Esophagus muscularis mucosa (tissue), 4 donors: Measurements from ENCODE around the gene LCTL. TPM values are rescaled to one million over a fixed set of nuclear protein-coding genes. Genes with fewer than 3 reads are reported as not detected.

Experiments used
- DNase-seq: peaks from one replicate; pipeline ENCODE4 v3.0.0-alpha.2; 2017; ENCODE audit errors: extremely low spot score
- H3K27ac ChIP-seq, 4 donors: fragments of 200-600 bp; sonication (generic); replicated peaks in 1 of 4; 1 replicate in 3 of 4; 2 replicates in 1 of 4; pipeline ENCODE4 v1.5.1; 2016 to 2019; ENCODE audit warnings: mild to moderate bottlenecking in 1 of 4
- H3K27me3 ChIP-seq, 4 donors: fragments of 200-600 bp; sonication (generic); one replicate each; pipeline versions ENCODE4 v1.5.1 to v1.6.0; 2016 to 2019
- H3K36me3 ChIP-seq, 4 donors: fragments of 200-600 bp; sonication (generic); one replicate each; pipeline ENCODE4 v1.5.1; 2016 to 2019
- H3K4me1 ChIP-seq, 4 donors: fragments of 200-600 bp; sonication (generic); one replicate each; pipeline ENCODE4 v1.5.1; 2016 to 2019
- H3K4me3 ChIP-seq, 4 donors: fragments of 200-600 bp; sonication (generic); 1 replicate in 2 of 4; 2 replicates in 2 of 4; pipeline ENCODE4 v1.5.1; 2016 to 2019; ENCODE audit warnings: mild to moderate bottlenecking in 4 of 4, moderate library complexity in 1 of 4
- H3K9me3 ChIP-seq, 4 donors: fragments of 200-600 bp; sonication (generic); 1 replicate in 3 of 4; 2 replicates in 1 of 4; pipeline ENCODE4 v1.5.1; 2016 to 2019
- EP300 ChIP-seq: sonication (generic); formaldehyde crosslinking; IDR thresholded peaks from one replicate; pipeline ENCODE4 v1.6.1; 2017; ENCODE audit warnings: antibody characterized with exemption
- POLR2A ChIP-seq: fragments of 450-650 bp; IDR thresholded peaks from one replicate; pipeline ENCODE4 v1.6.1; 2017; ENCODE audit warnings: antibody characterized with exemption, moderate library complexity, mild to moderate bottlenecking, low read depth
- POLR2AphosphoS5 ChIP-seq, 2 donors: sonication (generic); formaldehyde crosslinking; IDR thresholded peaks; one replicate each; pipeline ENCODE4 v1.6.1; 2017; ENCODE audit warnings: antibody characterized with exemption in 2 of 2
- WGBS: methylation state at CpG from one replicate; pipeline ENCODE4 v1.1.5; 2018; 5-methylcytosine and 5-hydroxymethylcytosine counted together
- intact Hi-C: fragments of 100-400 bp; cut with DNase I; formaldehyde crosslinking; loops from one replicate; pipeline ENCODE4 v1.15.1; 2023
- total RNA-seq, 4 donors: library from RNA; depleted of rRNA; stranded (reverse); fragments of >200 nt; gene quantifications; one replicate each; pipeline versions ENCODE4 v1.1.0 to v1.2.1, GENCODE V29; 2016
- TF ChIP-seq, protein P1 (sequence below), 3 experiments: fragments of 200-600 bp in 2 of 3; fragments of 450-650 bp in 1 of 3; sonication (generic) in 2 of 3; IDR thresholded peaks; one replicate each; pipeline ENCODE4 v1.5.1; 2017 to 2019; ENCODE audit warnings: antibody characterized with exemption in 3 of 3, mild to moderate bottlenecking in 2 of 3, moderate library complexity in 1 of 3

The LCTL gene, protein sequence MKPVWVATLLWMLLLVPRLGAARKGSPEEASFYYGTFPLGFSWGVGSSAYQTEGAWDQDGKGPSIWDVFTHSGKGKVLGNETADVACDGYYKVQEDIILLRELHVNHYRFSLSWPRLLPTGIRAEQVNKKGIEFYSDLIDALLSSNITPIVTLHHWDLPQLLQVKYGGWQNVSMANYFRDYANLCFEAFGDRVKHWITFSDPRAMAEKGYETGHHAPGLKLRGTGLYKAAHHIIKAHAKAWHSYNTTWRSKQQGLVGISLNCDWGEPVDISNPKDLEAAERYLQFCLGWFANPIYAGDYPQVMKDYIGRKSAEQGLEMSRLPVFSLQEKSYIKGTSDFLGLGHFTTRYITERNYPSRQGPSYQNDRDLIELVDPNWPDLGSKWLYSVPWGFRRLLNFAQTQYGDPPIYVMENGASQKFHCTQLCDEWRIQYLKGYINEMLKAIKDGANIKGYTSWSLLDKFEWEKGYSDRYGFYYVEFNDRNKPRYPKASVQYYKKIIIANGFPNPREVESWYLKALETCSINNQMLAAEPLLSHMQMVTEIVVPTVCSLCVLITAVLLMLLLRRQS
- total RNA-seq: not detected

DNA sequence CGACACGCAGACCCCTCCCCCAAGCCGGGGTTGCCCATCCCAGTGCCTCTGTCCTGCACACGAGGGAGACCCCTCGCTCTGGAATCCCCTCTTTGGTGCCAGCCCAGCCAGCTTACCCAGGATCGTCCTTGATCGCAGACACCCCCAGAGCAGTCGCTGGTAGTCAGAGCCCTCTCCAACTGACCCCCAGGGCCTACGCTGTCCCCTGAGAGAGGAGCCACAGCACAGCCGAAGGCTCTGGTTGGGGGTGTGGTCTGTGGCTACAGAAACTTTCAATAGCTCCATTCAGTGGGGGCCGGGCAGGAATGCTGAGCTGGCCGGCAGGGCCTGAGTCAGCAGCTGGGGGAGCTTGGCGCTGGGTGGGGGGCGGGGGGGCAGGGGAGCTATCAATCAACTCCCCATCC is at the start of gene LCTL:
LCTL (minus strand) TSS at position 258 of the 404 bp plus-strand sequence. CDS start 633 bp downstream, outside the sequence.
- Histone ChIP-seq H3K27me3 (no peaks in the 10 kb centered on the region), H3K4me1 (peaks cover 5 to 9% (median 7%) of the 10 kb centered on the region in 4 donors), H3K36me3 (no peaks in the 10 kb centered on the region), H3K4me3 (no peak within 1 kb of the TSS), H3K9me3 (no peaks in the 10 kb centered on the region), H3K27ac (no peak within 1 kb of the TSS)
- no peak for DNase-seq
- WGBS: 59% methylated on average over 13 of the region's 14 CpGs
- intact Hi-C loops: no loop called here
- TF ChIP-seq POLR2A: no peak
- TF ChIP-seq, protein P1, sequence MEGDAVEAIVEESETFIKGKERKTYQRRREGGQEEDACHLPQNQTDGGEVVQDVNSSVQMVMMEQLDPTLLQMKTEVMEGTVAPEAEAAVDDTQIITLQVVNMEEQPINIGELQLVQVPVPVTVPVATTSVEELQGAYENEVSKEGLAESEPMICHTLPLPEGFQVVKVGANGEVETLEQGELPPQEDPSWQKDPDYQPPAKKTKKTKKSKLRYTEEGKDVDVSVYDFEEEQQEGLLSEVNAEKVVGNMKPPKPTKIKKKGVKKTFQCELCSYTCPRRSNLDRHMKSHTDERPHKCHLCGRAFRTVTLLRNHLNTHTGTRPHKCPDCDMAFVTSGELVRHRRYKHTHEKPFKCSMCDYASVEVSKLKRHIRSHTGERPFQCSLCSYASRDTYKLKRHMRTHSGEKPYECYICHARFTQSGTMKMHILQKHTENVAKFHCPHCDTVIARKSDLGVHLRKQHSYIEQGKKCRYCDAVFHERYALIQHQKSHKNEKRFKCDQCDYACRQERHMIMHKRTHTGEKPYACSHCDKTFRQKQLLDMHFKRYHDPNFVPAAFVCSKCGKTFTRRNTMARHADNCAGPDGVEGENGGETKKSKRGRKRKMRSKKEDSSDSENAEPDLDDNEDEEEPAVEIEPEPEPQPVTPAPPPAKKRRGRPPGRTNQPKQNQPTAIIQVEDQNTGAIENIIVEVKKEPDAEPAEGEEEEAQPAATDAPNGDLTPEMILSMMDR (IDR thresholded peaks at IDR 0.05): no peak
- no peak for TF ChIP-seq EP300
- TF ChIP-seq POLR2AphosphoS5 (IDR thresholded peaks at IDR 0.05): no peak

DNA sequence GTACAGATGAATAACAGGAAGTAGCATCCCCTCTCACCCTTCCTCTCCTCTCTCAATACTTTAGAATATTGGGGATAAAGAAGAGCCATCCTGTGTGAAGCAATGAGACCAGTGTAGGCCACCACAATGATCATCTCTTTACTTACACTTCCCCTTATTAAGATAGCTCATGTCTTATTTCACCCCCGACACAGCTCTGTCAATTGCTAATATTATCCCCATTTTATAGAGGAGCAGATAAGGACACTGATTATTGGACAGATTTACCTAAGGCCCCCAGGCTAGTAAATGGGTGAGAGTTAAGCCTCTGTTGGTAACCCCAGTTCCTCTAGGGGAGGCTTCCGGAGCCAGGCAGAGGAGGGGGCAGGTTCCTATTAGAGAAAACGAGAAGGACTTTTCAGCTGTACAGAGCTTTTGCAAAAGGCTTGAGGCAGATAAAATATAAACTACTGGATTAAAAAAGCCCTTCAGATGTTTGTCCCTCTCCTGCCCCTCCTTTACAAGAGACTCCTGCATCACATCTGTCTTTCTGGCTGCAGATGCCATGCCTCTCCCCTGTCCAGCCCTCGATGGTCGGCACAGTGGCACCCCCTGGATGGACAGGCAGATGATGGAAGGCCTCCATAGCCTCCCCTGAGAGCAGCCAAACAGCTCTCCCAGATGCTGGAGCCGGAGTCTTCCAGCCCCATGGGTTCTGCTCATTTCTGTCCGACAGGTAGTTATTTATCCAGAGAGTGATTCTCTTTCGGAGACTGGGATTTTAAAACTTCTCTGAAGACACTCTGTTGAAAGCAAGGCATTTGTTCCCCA is 49.4 kb upstream of the LCTL start:
- Histone ChIP-seq H3K36me3 (no peaks in the 10 kb centered on the region), H3K9me3 (no peaks in the 10 kb centered on the region), H3K4me1 (peaks cover 36 to 52% (median 40%) of the 10 kb centered on the region in 4 donors), H3K4me3 (no peak overlapping the region), H3K27ac (no peak overlapping the region), H3K27me3 (no peaks in the 10 kb centered on the region)
- intact Hi-C loops: loop anchor here (5.0 kb wide), 2 partner anchors 157 to 237 kb away; no protein-coding TSS in a partner anchor
- WGBS: 51% methylated on average over 7 of the region's 8 CpGs
- no peak for DNase-seq
- TF ChIP-seq EP300: no peak
- TF ChIP-seq POLR2AphosphoS5 (IDR thresholded peaks at IDR 0.05): no peak
- TF ChIP-seq, protein P1 (IDR thresholded peaks at IDR 0.05): no peak
- no peak for TF ChIP-seq POLR2A

DNA sequence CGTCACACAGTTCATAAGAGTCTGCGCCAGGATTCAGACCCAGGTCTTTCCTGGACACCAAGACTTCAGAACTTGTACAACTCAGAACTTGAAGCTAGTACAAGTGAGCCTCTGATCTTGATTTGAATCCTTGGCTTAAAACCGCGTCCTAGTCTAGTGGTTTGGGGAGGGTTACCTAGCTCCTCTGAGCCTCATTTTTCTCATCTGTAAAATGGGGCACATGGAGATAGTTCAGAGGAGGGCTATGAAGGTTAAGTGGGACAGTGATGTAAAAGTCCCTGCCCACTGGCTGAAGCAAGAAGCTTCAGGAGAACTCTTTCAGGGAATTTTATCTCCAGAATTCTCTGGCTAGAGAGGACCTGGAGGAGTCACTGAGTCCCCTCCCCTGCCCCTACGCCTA is 48.7 kb upstream of the LCTL start:
- H3K27ac ChIP-seq: no peak overlapping the region
- intact Hi-C loops: no loop called here
- H3K36me3 ChIP-seq: no peaks in the 10 kb centered on the region
- H3K9me3 ChIP-seq: no peaks in the 10 kb centered on the region
- no peak for DNase-seq
- no peaks in the 10 kb centered on the region for H3K27me3 ChIP-seq
- 95% methylated on average over 5 of the region's 5 CpGs for WGBS
- peaks cover 34 to 51% (median 39%) of the 10 kb centered on the region in 4 donors for H3K4me1 ChIP-seq
- no peak overlapping the region for H3K4me3 ChIP-seq
- no peak for TF ChIP-seq POLR2A
- TF ChIP-seq, protein P1 (IDR thresholded peaks at IDR 0.05): no peak
- no peak for TF ChIP-seq POLR2AphosphoS5 (IDR thresholded peaks at IDR 0.05)
- no peak for TF ChIP-seq EP300

DNA sequence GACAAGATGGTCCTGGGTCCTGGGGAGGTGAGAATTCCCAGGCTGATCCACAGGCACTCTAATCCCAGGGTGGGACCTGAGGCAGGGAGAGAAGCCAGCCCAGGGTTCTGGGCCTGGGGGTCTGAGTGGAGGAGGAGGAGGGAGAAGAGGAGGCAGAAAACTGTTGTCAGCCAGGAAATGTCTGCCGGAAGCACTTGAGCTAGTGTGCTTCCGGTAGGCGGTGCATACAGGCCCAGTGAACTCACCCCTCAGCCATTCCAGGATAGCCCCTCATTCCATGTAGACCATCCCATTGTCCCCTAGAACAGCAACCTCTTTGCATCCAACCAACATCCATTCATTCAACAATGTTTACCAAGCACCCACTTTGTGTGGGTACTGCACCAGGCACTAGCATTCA is 47.9 kb upstream of the LCTL start:
- Histone ChIP-seq H3K4me3 (no peak overlapping the region), H3K27ac (no peak overlapping the region), H3K36me3 (no peaks in the 10 kb centered on the region), H3K4me1 (peaks cover 27 to 44% (median 32%) of the 10 kb centered on the region in 4 donors), H3K9me3 (no peaks in the 10 kb centered on the region), H3K27me3 (no peaks in the 10 kb centered on the region)
- TF ChIP-seq POLR2AphosphoS5 (IDR thresholded peaks at IDR 0.05): no peak
- TF ChIP-seq, protein P1 (IDR thresholded peaks at IDR 0.05): no peak
- TF ChIP-seq EP300: no peak
- TF ChIP-seq POLR2A: no peak
- whole genome bisulfite sequencing: 67% methylated on average over 1 of the region's 3 CpGs
- no peak for DNase-seq
- intact Hi-C loops: no loop called here
